Stimulated activated naive CD8-positive, alpha-beta T cell treated with anti-CD3 and anti-CD28 coated beads, Interleukin-15, amount 100 ng/mL, for 72 hours (primary cell): ENCODE measurements around the gene DNAJC13.
"Not testable (repeated sequence)": the region's sequence is repeated elsewhere in the genome, so short reads cannot be mapped to it uniquely, and the experiment has no call there.

Experiments used
- ATAC-seq: fragments of 150-1000 bp; cut with Tn5 transposase; 2 replicates; pipeline ENCODE4 v1.10.0; 2021; ENCODE audit warnings: mild to moderate bottlenecking, moderate library complexity
- DNase-seq, 2 donors: peaks; one replicate each; pipeline ENCODE4 v3.0.0; 2021 to 2022
- H3K27ac Mint-ChIP-seq, 2 donors: one replicate each; pipeline ENCODE4 v1.8.0; 2022; ENCODE audit warnings: mild to moderate bottlenecking in 2 of 2, mixed read lengths in 2 of 2, moderate library complexity in 2 of 2
- H3K27me3 Mint-ChIP-seq: one replicate; pipeline ENCODE4 v1.8.0; 2022; ENCODE audit warnings: mixed read lengths
- H3K4me1 Mint-ChIP-seq: one replicate; pipeline ENCODE4 v1.8.0; 2022; ENCODE audit warnings: mild to moderate bottlenecking, mixed read lengths
- H3K4me3 Mint-ChIP-seq, 2 donors: one replicate each; pipeline ENCODE4 v1.8.0; 2022; ENCODE audit warnings: mild to moderate bottlenecking in 2 of 2, mixed read lengths in 2 of 2, moderate library complexity in 1 of 2
- H3K9me3 Mint-ChIP-seq, 2 donors: one replicate each; pipeline ENCODE4 v1.8.0; 2022; ENCODE audit warnings: mixed read lengths in 2 of 2

DNAJC13 gene

GRCh38 chr3:132538072-132538471 lies 120.8 kb downstream of the DNAJC13 start:
- Mint-ChIP-seq H3K9me3 (no peaks in the 10 kb centered on the region), H3K27me3 (no peaks in the 10 kb centered on the region), H3K4me1 (peaks cover 41% of the 10 kb centered on the region), H3K27ac (no peak overlapping the region), H3K4me3 (no peak overlapping the region)
- DNase-seq, result no peak
- no peak for ATAC-seq

- Mint-ChIP-seq H3K4me3 (no peak overlapping the region), H3K27me3 (no peaks in the 10 kb centered on the region), H3K9me3 (no peaks in the 10 kb centered on the region), H3K27ac (no peak overlapping the region), H3K4me1 (peaks cover 57% of the 10 kb centered on the region)
- no peak for DNase-seq
- ATAC-seq, result no peak
Measured at GRCh38 chr3:132539681-132540080, 122.4 kb downstream of the DNAJC13 start.

GRCh38 chr3:132542577-132542976 lies 125.3 kb downstream of the DNAJC13 start:
- DNase-seq (no peak), ATAC-seq (no peak)
- peaks cover 59% of the 10 kb centered on the region for H3K4me1 Mint-ChIP-seq
- no peaks in the 10 kb centered on the region for H3K27me3 Mint-ChIP-seq
- peak overlapping the region; percentile 8 to 84 for H3K27ac Mint-ChIP-seq
- H3K4me3 Mint-ChIP-seq, result peak overlapping the region; percentile 13 to 50
- H3K9me3 Mint-ChIP-seq, result no peaks in the 10 kb centered on the region

- no peaks in the 10 kb centered on the region for H3K9me3 Mint-ChIP-seq
- no peak for DNase-seq
- peaks cover 64% of the 10 kb centered on the region for H3K4me1 Mint-ChIP-seq
- peak; percentile 57 for ATAC-seq
- H3K27ac Mint-ChIP-seq, result peak overlapping the region; percentile 28 to 84
- peak overlapping the region; percentile 50 to 58 for H3K4me3 Mint-ChIP-seq
- H3K27me3 Mint-ChIP-seq, result no peaks in the 10 kb centered on the region
Measured at GRCh38 chr3:132543011-132543739, 125.9 kb downstream of the DNAJC13 start.

GRCh38 chr3:132544130-132544529 lies 126.8 kb downstream of the DNAJC13 start:
- H3K27me3 Mint-ChIP-seq, result no peaks in the 10 kb centered on the region
- peaks cover 73% of the 10 kb centered on the region for H3K4me1 Mint-ChIP-seq
- peak overlapping the region; percentile 91 for H3K27ac Mint-ChIP-seq
- ATAC-seq (peak; percentile 76), DNase-seq (peak in 1 of 2 donors; percentile 22)
- no peaks in the 10 kb centered on the region for H3K9me3 Mint-ChIP-seq
- peak overlapping the region; percentile 29 to 50 for H3K4me3 Mint-ChIP-seq

GRCh38 chr3:132545471-132545870 lies 128.2 kb downstream of the DNAJC13 start:
- no peak for DNase-seq
- Mint-ChIP-seq H3K4me3 (no peak overlapping the region), H3K27me3 (no peaks in the 10 kb centered on the region), H3K27ac (peak overlapping the region in 1 of 2 donors; percentile 6), H3K9me3 (peaks cover 0 to 6% of the 10 kb centered on the region in 2 donors), H3K4me1 (peaks cover 87% of the 10 kb centered on the region)
- no peak for ATAC-seq

GRCh38 chr3:132549169-132549568 lies 131.9 kb downstream of the DNAJC13 start:
- Mint-ChIP-seq H3K27ac (peak overlapping the region in 1 of 2 donors; percentile 12), H3K9me3 (peaks cover 0 to 6% of the 10 kb centered on the region in 2 donors), H3K4me1 (peaks cover 63% of the 10 kb centered on the region), H3K27me3 (no peaks in the 10 kb centered on the region), H3K4me3 (peak overlapping the region in 1 of 2 donors; percentile 50)
- DNase-seq (no peak), ATAC-seq (no peak)

- ATAC-seq (peak; percentile 96), DNase-seq (peak; percentile 33 to 36)
- Mint-ChIP-seq H3K27me3 (no peaks in the 10 kb centered on the region), H3K9me3 (peaks cover 0 to 6% of the 10 kb centered on the region in 2 donors), H3K4me1 (peaks cover 54% of the 10 kb centered on the region), H3K4me3 (peak overlapping the region; percentile 61 to 76), H3K27ac (peak overlapping the region; percentile 90 to 94)
Measured at GRCh38 chr3:132549890-132550578, 132.7 kb downstream of the DNAJC13 start.

- ATAC-seq, result no peak
- no peak for DNase-seq
- Mint-ChIP-seq H3K4me1 (peaks cover 47% of the 10 kb centered on the region), H3K27me3 (no peaks in the 10 kb centered on the region), H3K9me3 (peaks cover 0 to 6% of the 10 kb centered on the region in 2 donors), H3K27ac (peak overlapping the region; percentile 80 to 85), H3K4me3 (peak overlapping the region; percentile 61 to 76)
Measured at GRCh38 chr3:132550579-132551305, 133.4 kb downstream of the DNAJC13 start.

- no peak overlapping the region for H3K27ac Mint-ChIP-seq
- no peaks in the 10 kb centered on the region for H3K27me3 Mint-ChIP-seq
- H3K4me1 Mint-ChIP-seq, result peaks cover 39% of the 10 kb centered on the region
- no peak overlapping the region for H3K4me3 Mint-ChIP-seq
- DNase-seq (no peak), ATAC-seq (no peak)
- peaks cover 0 to 6% of the 10 kb centered on the region in 2 donors for H3K9me3 Mint-ChIP-seq
Measured at GRCh38 chr3:132553826-132554225, 136.5 kb downstream of the DNAJC13 start.

- Mint-ChIP-seq H3K4me3 (no peak overlapping the region), H3K9me3 (peaks cover 0 to 5% of the 10 kb centered on the region in 2 donors), H3K4me1 (peaks cover 34% of the 10 kb centered on the region), H3K27ac (no peak overlapping the region), H3K27me3 (no peaks in the 10 kb centered on the region)
- DNase-seq, result no peak
- no peak for ATAC-seq
Measured at GRCh38 chr3:132554437-132554836, 137.1 kb downstream of the DNAJC13 start.

GRCh38 chr3:132555306-132556035 lies 138.2 kb downstream of the DNAJC13 start:
- Mint-ChIP-seq H3K27me3 (no peaks in the 10 kb centered on the region), H3K27ac (peak overlapping the region in 1 of 2 donors; percentile 4), H3K4me3 (no peak overlapping the region), H3K4me1 (peaks cover 23% of the 10 kb centered on the region), H3K9me3 (no peaks in the 10 kb centered on the region)
- no peak for DNase-seq
- no peak for ATAC-seq

- peaks cover 18% of the 10 kb centered on the region for H3K4me1 Mint-ChIP-seq
- not testable (repeated sequence) for H3K9me3 Mint-ChIP-seq, H3K27me3 Mint-ChIP-seq, H3K4me3 Mint-ChIP-seq, DNase-seq, ATAC-seq
- H3K27ac Mint-ChIP-seq, result peak overlapping the region in 1 of 2 donors; percentile 4
Measured at GRCh38 chr3:132556036-132556386, 138.7 kb downstream of the DNAJC13 start.

GRCh38 chr3:132556508-132557159 lies 139.3 kb downstream of the DNAJC13 start:
- H3K27ac Mint-ChIP-seq, result no peak overlapping the region

GRCh38 chr3:132561003-132561402 lies 143.7 kb downstream of the DNAJC13 start:
- Mint-ChIP-seq H3K27ac (no peak overlapping the region), H3K9me3 (peaks cover 0 to 4% of the 10 kb centered on the region in 2 donors), H3K27me3 (no peaks in the 10 kb centered on the region), H3K4me3 (no peak overlapping the region), H3K4me1 (peaks cover 14% of the 10 kb centered on the region)
- ATAC-seq (no peak), DNase-seq (no peak)

More at GRCh38 chr3:132556508-132557159, 139.3 kb downstream of the DNAJC13 start:
- H3K4me1 Mint-ChIP-seq, result peaks cover 14% of the 10 kb centered on the region
- DNase-seq, result no peak
- no peaks in the 10 kb centered on the region for H3K9me3 Mint-ChIP-seq
- no peak for ATAC-seq
- H3K27me3 Mint-ChIP-seq, result no peaks in the 10 kb centered on the region
- no peak overlapping the region for H3K4me3 Mint-ChIP-seq
